Osteoblast (primary cell): ENCODE results near the gene MATN1. TPM values are rescaled to one million over a fixed set of nuclear protein-coding genes. Genes with fewer than 3 reads are reported as not detected.

Experiments
- DNase-seq: peaks from one replicate; pipeline ENCODE4 v3.0.0; 2011; ENCODE audit warnings: low spot score, mixed read lengths; ENCODE audit not compliant: insufficient read length; ENCODE audit errors: missing footprints
- H2AFZ ChIP-seq: 2 replicates; pipeline ENCODE4 v1.6.0; 2011; ENCODE audit warnings: mild to moderate bottlenecking, low read length
- H3K27ac ChIP-seq: 2 replicates; pipeline ENCODE4 v1.5.1; 2011; ENCODE audit warnings: mild to moderate bottlenecking, low read depth, low read length, moderate library complexity
- H3K27me3 ChIP-seq: 2 replicates; pipeline ENCODE4 v1.6.0; 2012; ENCODE audit warnings: mild to moderate bottlenecking, control low read depth, inconsistent platforms, low read length, moderate library complexity; ENCODE audit not compliant: insufficient read depth
- H3K36me3 ChIP-seq: 2 replicates; pipeline ENCODE4 v1.5.1; 2011; ENCODE audit warnings: mild to moderate bottlenecking, low read length, control low read depth, moderate library complexity; ENCODE audit not compliant: insufficient read depth
- H3K4me1 ChIP-seq: 2 replicates; pipeline ENCODE4 v1.5.1; 2011; ENCODE audit warnings: mild to moderate bottlenecking, low read length, control low read depth, moderate library complexity; ENCODE audit not compliant: insufficient read depth
- H3K4me2 ChIP-seq: 2 replicates; pipeline ENCODE4 v1.6.0; 2011; ENCODE audit warnings: mild to moderate bottlenecking, low read length; ENCODE audit not compliant: insufficient read depth
- H3K4me3 ChIP-seq: fragments of 200-600 bp; sonication (generic); 3 replicates; pipeline ENCODE4 v1.5.1; 2012; ENCODE audit warnings: mild to moderate bottlenecking, low read length, inconsistent platforms; ENCODE audit not compliant: insufficient read depth
- H3K79me2 ChIP-seq: 2 replicates; pipeline ENCODE4 v1.6.0; 2012; ENCODE audit warnings: mild to moderate bottlenecking, low read length, control low read depth, inconsistent platforms; ENCODE audit not compliant: insufficient read depth
- H3K9me3 ChIP-seq: 2 replicates; pipeline ENCODE4 v1.5.1; 2011; ENCODE audit warnings: low read depth, low read length, control low read depth
- H4K20me1 ChIP-seq: 2 replicates; pipeline ENCODE4 v1.6.0; 2012; ENCODE audit warnings: mild to moderate bottlenecking, low read length, control low read depth; ENCODE audit not compliant: insufficient read depth
- CTCF ChIP-seq: IDR thresholded peaks from 2 replicates; pipeline ENCODE4 v1.5.1; 2011; ENCODE audit warnings: mild to moderate bottlenecking, low read depth, low read length, moderate library complexity; ENCODE audit errors: extremely low read depth
- small RNA-seq: library from RNA; depleted of rRNA; stranded (forward); fragments of <200 nt; gene quantifications from one replicate; pipeline ENCODE3, GENCODE V24; 2012
- total RNA-seq: library from RNA; depleted of rRNA; stranded (reverse); fragments of >200 nt; gene quantifications from 2 replicates; pipeline ENCODE4 v1.2.3, GENCODE V29; 2012

Gene MATN1
- total RNA-seq, 1 donor = not detected

- Histone ChIP-seq H3K27ac (no peak overlapping the region), H3K4me3 (no peak overlapping the region), H2AFZ (no peak overlapping the region), H3K9me3 (no peaks in the 10 kb centered on the region), H4K20me1 (no peaks in the 10 kb centered on the region), H3K4me1 (peaks cover 8% of the 10 kb centered on the region), H3K36me3 (no peaks in the 10 kb centered on the region), H3K27me3 (peaks cover 14% of the 10 kb centered on the region), H3K79me2 (no peaks in the 10 kb centered on the region), H3K4me2 (no peak overlapping the region)
- TF ChIP-seq CTCF = no peak
- peak; percentile 69 for DNase-seq
Measured at GRCh38 chr1:30663596-30664091, 59.7 kb downstream of the MATN1 start.

- no peaks in the 10 kb centered on the region for H3K36me3 ChIP-seq
- H3K4me1 ChIP-seq = no peaks in the 10 kb centered on the region
- H3K9me3 ChIP-seq = no peaks in the 10 kb centered on the region
- no peak overlapping the region for H3K4me3 ChIP-seq
- no peak overlapping the region for H2AFZ ChIP-seq
- no peak overlapping the region for H3K27ac ChIP-seq
- peaks cover 14% of the 10 kb centered on the region for H3K27me3 ChIP-seq
- H3K79me2 ChIP-seq = no peaks in the 10 kb centered on the region
- DNase-seq = no peak
- no peaks in the 10 kb centered on the region for H4K20me1 ChIP-seq
- H3K4me2 ChIP-seq = no peak overlapping the region
- no peak for TF ChIP-seq CTCF
Measured at GRCh38 chr1:30662291-30662840, 61.0 kb downstream of the MATN1 start.

- Histone ChIP-seq H3K4me1 (no peaks in the 10 kb centered on the region), H3K79me2 (no peaks in the 10 kb centered on the region), H3K4me2 (no peak overlapping the region), H3K27ac (no peak overlapping the region), H3K4me3 (no peak overlapping the region), H2AFZ (no peak overlapping the region), H3K27me3 (peaks cover 14% of the 10 kb centered on the region), H4K20me1 (no peaks in the 10 kb centered on the region), H3K9me3 (no peaks in the 10 kb centered on the region), H3K36me3 (no peaks in the 10 kb centered on the region)
- no peak for TF ChIP-seq CTCF
- DNase-seq = no peak
Measured at GRCh38 chr1:30661311-30661710, 62.1 kb downstream of the MATN1 start.

Small RNAs within 50 kb of the gene (small RNA-seq; reads per million reads assigned to genes)
- gene MIR4420 = not detected

Other genes starting within 250 kb of the MATN1 start
- gene LAPTM5, start 34.2 kb upstream of the MATN1 start, total RNA-seq = 0.72 and 1.8 TPM in 2 replicates
- gene SDC3, start 185.2 kb upstream of the MATN1 start, total RNA-seq = 38.0 and 39.8 TPM in 2 replicates